Caco-2 (cell line): ENCODE measurements around the gene ITGA11. TPM values are rescaled to one million over a fixed set of nuclear protein-coding genes. Genes with fewer than 3 reads are reported as not detected.

Experiments
- Bru-seq: library from RNA; stranded (reverse); fragments of 400-500 nt; gene quantifications from one replicate; lab custom pipeline; 2021; lab: Mats Ljungman, UMichigan
- BruChase-seq, 2 experiments: library from RNA; stranded (reverse); fragments of 400-500 nt; gene quantifications; one replicate each; lab custom pipeline; 2021; lab: Mats Ljungman, UMichigan
- BruUV-seq: library from RNA; stranded (reverse); fragments of 400-500 nt; replicated peaks from 2 replicates; lab custom pipeline; 2021; lab: Mats Ljungman, UMichigan
- CTCF ChIA-PET: fragments of 300-600 bp; sonication (Branson Sonifier 250); formaldehyde crosslinking; loops from one replicate; lab custom pipeline; 2022; ENCODE audit warnings: antibody characterized with exemption; lab: Charles Lee
- POLR2A ChIA-PET: fragments of 300-600 bp; sonication (Branson Sonifier 250); formaldehyde crosslinking; loops from one replicate; lab custom pipeline; 2022; ENCODE audit warnings: antibody characterized with exemption; lab: Charles Lee
- DNase-seq, 2 experiments: peaks; one replicate each; pipeline versions ENCODE4 v3.0.0 to v3.0.0-alpha.2; 2020 to 2022
- H3K27me3 ChIP-seq: replicated peaks from 2 replicates; pipeline ENCODE4 v1.6.0; 2011; ENCODE audit warnings: low read length; ENCODE audit not compliant: control insufficient read depth, insufficient read depth
- H3K36me3 ChIP-seq: 2 replicates; pipeline ENCODE4 v1.5.1; 2011; ENCODE audit warnings: low read length; ENCODE audit not compliant: control insufficient read depth, insufficient read depth
- H3K4me1 ChIP-seq: fragments of 250-450 bp; sonication (Bioruptor Pico); 2 replicates; pipeline ENCODE4 v1.5.1; 2020; ENCODE audit warnings: mild to moderate bottlenecking
- H3K4me3 ChIP-seq: 2 replicates; pipeline ENCODE4 v1.5.1; 2011; ENCODE audit warnings: low read depth, mild to moderate bottlenecking, control low read depth, low read length
- H3K9me3 ChIP-seq: fragments of 250-450 bp; sonication (Bioruptor Pico); 2 replicates; pipeline ENCODE4 v1.5.1; 2020; ENCODE audit warnings: mild to moderate bottlenecking, moderate library complexity
- H3K27ac Mint-ChIP-seq: one replicate; pipeline ENCODE4 v1.8.0; 2022; ENCODE audit warnings: mixed read lengths; ENCODE audit not compliant: unreplicated experiment
- H3K27me3 Mint-ChIP-seq: one replicate; pipeline ENCODE4 v1.8.0; 2022; ENCODE audit warnings: mixed read lengths; ENCODE audit not compliant: insufficient read depth, unreplicated experiment
- H3K36me3 Mint-ChIP-seq: one replicate; pipeline ENCODE4 v1.8.0; 2022; ENCODE audit warnings: mild to moderate bottlenecking, mixed read lengths; ENCODE audit not compliant: insufficient read depth, unreplicated experiment
- H3K4me1 Mint-ChIP-seq: one replicate; pipeline ENCODE4 v1.8.0; 2022; ENCODE audit warnings: low read depth, mixed read lengths; ENCODE audit not compliant: unreplicated experiment
- H3K4me3 Mint-ChIP-seq: one replicate; pipeline ENCODE4 v1.8.0; 2022; ENCODE audit warnings: mild to moderate bottlenecking, moderate library complexity, mixed read lengths; ENCODE audit not compliant: unreplicated experiment
- H3K9me3 Mint-ChIP-seq: one replicate; pipeline ENCODE4 v1.8.0; 2022; ENCODE audit warnings: mixed read lengths; ENCODE audit not compliant: unreplicated experiment
- intact Hi-C: fragments of 100-400 bp; cut with micrococcal nuclease; formaldehyde crosslinking; loops from one replicate; pipeline ENCODE4 v1.10.0; 2022; ENCODE audit not compliant: unreplicated experiment
- long read RNA-seq: library from polyadenylated mRNA; stranded (forward); transcript quantifications from one replicate; pipeline ENCODE4 v2.0.0, GENCODE V29; 2022
- total RNA-seq: library from RNA; stranded (reverse); gene quantifications from 2 replicates; pipeline ENCODE4 v1.2.3, GENCODE V29; 2022
- TF ChIP-seq, protein P1 (sequence below), 2 experiments: fragments of 200-600 bp in 1 of 2; IDR thresholded peaks; 1 replicate in 1 of 2; 2 replicates in 1 of 2; pipeline versions ENCODE4 v1.5.1 to v1.8.0; 2011 to 2022; ENCODE audit warnings: antibody characterized with exemption in 1 of 2, control low read depth in 1 of 2, inconsistent platforms in 1 of 2, low read depth in 1 of 2, low read length in 1 of 2, mild to moderate bottlenecking in 1 of 2, moderate library complexity in 1 of 2; ENCODE audit not compliant: insufficient read depth in 1 of 2, severe bottlenecking in 1 of 2, unreplicated experiment in 1 of 2

The ITGA11 gene, protein sequence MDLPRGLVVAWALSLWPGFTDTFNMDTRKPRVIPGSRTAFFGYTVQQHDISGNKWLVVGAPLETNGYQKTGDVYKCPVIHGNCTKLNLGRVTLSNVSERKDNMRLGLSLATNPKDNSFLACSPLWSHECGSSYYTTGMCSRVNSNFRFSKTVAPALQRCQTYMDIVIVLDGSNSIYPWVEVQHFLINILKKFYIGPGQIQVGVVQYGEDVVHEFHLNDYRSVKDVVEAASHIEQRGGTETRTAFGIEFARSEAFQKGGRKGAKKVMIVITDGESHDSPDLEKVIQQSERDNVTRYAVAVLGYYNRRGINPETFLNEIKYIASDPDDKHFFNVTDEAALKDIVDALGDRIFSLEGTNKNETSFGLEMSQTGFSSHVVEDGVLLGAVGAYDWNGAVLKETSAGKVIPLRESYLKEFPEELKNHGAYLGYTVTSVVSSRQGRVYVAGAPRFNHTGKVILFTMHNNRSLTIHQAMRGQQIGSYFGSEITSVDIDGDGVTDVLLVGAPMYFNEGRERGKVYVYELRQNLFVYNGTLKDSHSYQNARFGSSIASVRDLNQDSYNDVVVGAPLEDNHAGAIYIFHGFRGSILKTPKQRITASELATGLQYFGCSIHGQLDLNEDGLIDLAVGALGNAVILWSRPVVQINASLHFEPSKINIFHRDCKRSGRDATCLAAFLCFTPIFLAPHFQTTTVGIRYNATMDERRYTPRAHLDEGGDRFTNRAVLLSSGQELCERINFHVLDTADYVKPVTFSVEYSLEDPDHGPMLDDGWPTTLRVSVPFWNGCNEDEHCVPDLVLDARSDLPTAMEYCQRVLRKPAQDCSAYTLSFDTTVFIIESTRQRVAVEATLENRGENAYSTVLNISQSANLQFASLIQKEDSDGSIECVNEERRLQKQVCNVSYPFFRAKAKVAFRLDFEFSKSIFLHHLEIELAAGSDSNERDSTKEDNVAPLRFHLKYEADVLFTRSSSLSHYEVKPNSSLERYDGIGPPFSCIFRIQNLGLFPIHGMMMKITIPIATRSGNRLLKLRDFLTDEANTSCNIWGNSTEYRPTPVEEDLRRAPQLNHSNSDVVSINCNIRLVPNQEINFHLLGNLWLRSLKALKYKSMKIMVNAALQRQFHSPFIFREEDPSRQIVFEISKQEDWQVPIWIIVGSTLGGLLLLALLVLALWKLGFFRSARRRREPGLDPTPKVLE
- total RNA-seq (0.18 TPM in 1 of 2 replicates, not detected in the other), Bru-seq, nascent RNA (percentile 11 among the genes with signal in this experiment), BruChase-seq, experiment 1, labeled RNA remaining after a 2-hour chase (percentile 9 among the genes with signal in this experiment), BruChase-seq, experiment 2, labeled RNA remaining after a 6-hour chase (percentile 8 among the genes with signal in this experiment)
- long read RNA-seq: 0 reads

DNA sequence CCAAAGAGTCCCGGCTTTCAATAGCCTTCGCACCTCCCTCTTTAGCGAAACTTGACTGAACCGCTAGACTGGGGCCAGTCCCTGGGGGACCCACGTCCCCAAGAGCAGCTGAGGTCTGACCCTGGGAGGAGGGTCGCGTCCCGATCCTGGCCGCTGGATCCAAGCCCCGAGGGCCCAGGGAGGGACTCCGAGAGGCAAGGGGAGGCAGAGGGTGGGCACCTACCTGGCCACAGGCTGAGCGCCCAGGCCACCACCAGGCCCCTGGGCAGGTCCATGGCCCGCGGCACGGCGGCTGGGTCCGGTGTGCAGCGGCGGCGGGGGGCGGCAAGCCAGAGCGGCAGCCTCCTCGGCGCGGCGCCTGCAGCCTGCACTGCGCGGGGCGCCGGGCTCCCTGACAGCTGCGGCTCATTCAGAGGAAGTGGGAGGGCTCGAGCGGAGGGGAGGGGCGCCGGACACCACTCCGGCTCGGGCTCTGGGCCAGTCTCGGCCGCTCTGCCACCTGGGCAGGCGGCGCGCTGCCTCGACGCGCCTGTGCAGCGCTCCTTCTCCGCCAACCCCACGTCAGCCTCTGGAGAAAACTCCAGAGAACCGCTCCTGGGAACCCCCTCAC lies at the start of gene ITGA11:
TSS of gene ITGA11 (minus strand) at position 372 of the 610 bp plus-strand sequence. CDS start at position 275, 97 bp downstream.
- peak within 1 kb of the TSS; percentile 69 for H3K4me3 Mint-ChIP-seq
- no peaks in the 10 kb centered on the region for H3K9me3 Mint-ChIP-seq
- intact Hi-C loops: loop anchor here (10.0 kb wide), 1 partner anchor 127 kb away; no protein-coding TSS in a partner anchor
- Histone ChIP-seq H3K27me3 (no peaks in the 10 kb centered on the region; the same call in 1 of the 2 replicates), H3K4me3 (peak within 1 kb of the TSS; percentile 43), H3K9me3 (no peaks in the 10 kb centered on the region), H3K36me3 (no peaks in the 10 kb centered on the region), H3K4me1 (peaks cover 6% of the 10 kb centered on the region)
- H3K27ac Mint-ChIP-seq: no peak within 1 kb of the TSS
- TF ChIP-seq, protein P1, sequence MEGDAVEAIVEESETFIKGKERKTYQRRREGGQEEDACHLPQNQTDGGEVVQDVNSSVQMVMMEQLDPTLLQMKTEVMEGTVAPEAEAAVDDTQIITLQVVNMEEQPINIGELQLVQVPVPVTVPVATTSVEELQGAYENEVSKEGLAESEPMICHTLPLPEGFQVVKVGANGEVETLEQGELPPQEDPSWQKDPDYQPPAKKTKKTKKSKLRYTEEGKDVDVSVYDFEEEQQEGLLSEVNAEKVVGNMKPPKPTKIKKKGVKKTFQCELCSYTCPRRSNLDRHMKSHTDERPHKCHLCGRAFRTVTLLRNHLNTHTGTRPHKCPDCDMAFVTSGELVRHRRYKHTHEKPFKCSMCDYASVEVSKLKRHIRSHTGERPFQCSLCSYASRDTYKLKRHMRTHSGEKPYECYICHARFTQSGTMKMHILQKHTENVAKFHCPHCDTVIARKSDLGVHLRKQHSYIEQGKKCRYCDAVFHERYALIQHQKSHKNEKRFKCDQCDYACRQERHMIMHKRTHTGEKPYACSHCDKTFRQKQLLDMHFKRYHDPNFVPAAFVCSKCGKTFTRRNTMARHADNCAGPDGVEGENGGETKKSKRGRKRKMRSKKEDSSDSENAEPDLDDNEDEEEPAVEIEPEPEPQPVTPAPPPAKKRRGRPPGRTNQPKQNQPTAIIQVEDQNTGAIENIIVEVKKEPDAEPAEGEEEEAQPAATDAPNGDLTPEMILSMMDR (IDR thresholded peaks at IDR 0.05; ENCODE audit: insufficient read depth in 1 of 2, low read depth in 1 of 2, low read length in 1 of 2, severe bottlenecking in 1 of 2, unreplicated experiment in 1 of 2): no peak
- peak in 1 of 2 experiments; percentile 67 for DNase-seq
- peaks cover 16% of the 10 kb centered on the region for H3K27me3 Mint-ChIP-seq
- POLR2A ChIA-PET: no interaction called here
- no TSS peak for BruUV-seq
- CTCF ChIA-PET: interaction anchor here (1.0 kb wide), 1 partner anchor 10 kb away, joined by 3 read pairs; no protein-coding TSS in a partner anchor
- H3K36me3 Mint-ChIP-seq: no peaks in the 10 kb centered on the region
- H3K4me1 Mint-ChIP-seq: no peaks in the 10 kb centered on the region

DNA sequence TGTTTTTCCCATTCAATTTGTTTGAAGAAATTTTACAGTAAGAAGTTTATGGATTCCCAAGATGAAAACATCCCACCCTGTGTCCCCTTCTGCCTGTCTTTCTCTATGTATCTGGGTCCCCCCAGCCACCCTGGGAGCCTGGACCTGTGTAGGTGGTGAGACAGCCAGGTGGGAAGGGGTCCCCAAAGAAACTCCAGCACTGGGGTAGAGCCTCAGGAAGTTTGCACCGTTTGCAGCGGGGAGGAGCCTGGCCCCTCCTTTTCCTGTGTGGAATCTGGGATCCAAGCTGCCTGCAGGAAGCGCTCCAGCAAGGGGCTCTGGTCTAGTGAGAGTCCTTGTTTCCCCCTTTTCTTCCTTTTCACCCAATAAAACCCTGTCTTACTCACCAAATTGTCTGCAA lies 49.4 kb upstream of the ITGA11 start:
- no peaks in the 10 kb centered on the region for H3K4me1 Mint-ChIP-seq
- intact Hi-C loops: no loop called here
- POLR2A ChIA-PET: no interaction called here
- BruUV-seq: no TSS peak
- H3K27ac Mint-ChIP-seq: no peak overlapping the region
- no peak for DNase-seq
- H3K27me3 Mint-ChIP-seq: peaks cover 26% of the 10 kb centered on the region
- no peaks in the 10 kb centered on the region for H3K36me3 Mint-ChIP-seq
- Histone ChIP-seq H3K36me3 (no peaks in the 10 kb centered on the region), H3K27me3 (no peaks in the 10 kb centered on the region; the same call in 1 of the 2 replicates), H3K4me1 (no peaks in the 10 kb centered on the region), H3K9me3 (no peaks in the 10 kb centered on the region), H3K4me3 (no peak overlapping the region)
- CTCF ChIA-PET: interaction anchor here (0.5 kb wide), 1 partner anchor 97 kb away, joined by 3 read pairs; no protein-coding TSS in a partner anchor
- TF ChIP-seq, protein P1 (IDR thresholded peaks at IDR 0.05; ENCODE audit: insufficient read depth in 1 of 2, low read depth in 1 of 2, low read length in 1 of 2, severe bottlenecking in 1 of 2, unreplicated experiment in 1 of 2): no peak
- H3K9me3 Mint-ChIP-seq: no peaks in the 10 kb centered on the region
- H3K4me3 Mint-ChIP-seq: no peak overlapping the region
